ENCODE data around the gene COP1.
"Not testable (repeated sequence)": the region's sequence is repeated elsewhere in the genome, so short reads cannot be mapped to it uniquely, and the experiment has no call there.

Gene COP1

GRCh38 chr1:176205332-176205914 lies 1.7 kb downstream of the COP1 start:
- Histone ChIP-seq H3K9ac (peak overlapping the region; percentile 92 to 99 (median 98)), H3K4me1 (peaks cover 17 to 59% (median 27%) of the 10 kb centered on the region in 10 experiments), H3K27me3 (no peaks in the 10 kb centered on the region), H4K20me1 (peaks cover 32 to 63% (median 58%) of the 10 kb centered on the region in 11 experiments), H3K36me3 (peaks cover 0 to 31% (median 17%) of the 10 kb centered on the region in 11 experiments; a peak in 17 of 22 replicates), H3K4me2 (peak overlapping the region; percentile 79 to 98 (median 94)), H3K27ac (peak overlapping the region; percentile 92 to 99 (median 97); a peak in 20 of 22 replicates), H3K9me3 (replicated peaks in 1 of 11) (peaks cover 0 to 17% (median 7%) of the 10 kb centered on the region in 11 experiments; a peak in 9 of 22 replicates), H3K4me3 (peak overlapping the region; percentile 72 to 100 (median 97))
- no peak for TF ChIP-seq Cebpa-rat (IDR thresholded peaks at IDR 0.05)

- Histone ChIP-seq H4K20me1 (peaks cover 32 to 71% (median 63%) of the 10 kb centered on the region in 11 experiments), H3K4me1 (peaks cover 17 to 59% (median 26%) of the 10 kb centered on the region in 10 experiments), H3K4me3 (peak overlapping the region; percentile 72 to 100 (median 97)), H3K27ac (peak overlapping the region in 10 of 11 experiments; percentile 14 to 99 (median 98); a peak in 15 of 22 replicates), H3K36me3 (peaks cover 0 to 38% (median 22%) of the 10 kb centered on the region in 11 experiments; a peak in 18 of 22 replicates), H3K4me2 (peak overlapping the region; percentile 79 to 98 (median 94)), H3K9ac (peak overlapping the region; percentile 92 to 99 (median 98); a peak in 21 of 22 replicates), H3K9me3 (replicated peaks in 1 of 11) (peaks cover 0 to 25% (median 10%) of the 10 kb centered on the region in 11 experiments; a peak in 12 of 22 replicates)
- H3K27me3 ChIP-seq, result not testable (repeated sequence)
Measured at GRCh38 chr1:176204655-176205054, 2.4 kb downstream of the COP1 start.

- Histone ChIP-seq H4K20me1 (peaks cover 32 to 80% (median 69%) of the 10 kb centered on the region in 11 experiments), H3K27ac (no peak overlapping the region), H3K4me2 (peak overlapping the region; percentile 79 to 98 (median 94); a peak in 20 of 22 replicates), H3K4me3 (peak overlapping the region in 1 of 10 experiments; percentile 72; a peak in 1 of 20 replicates), H3K9ac (no peak overlapping the region), H3K4me1 (peaks cover 17 to 55% (median 25%) of the 10 kb centered on the region in 10 experiments), H3K27me3 (no peaks in the 10 kb centered on the region), H3K36me3 (peaks cover 0 to 47% (median 31%) of the 10 kb centered on the region in 11 experiments; a peak in 20 of 22 replicates), H3K9me3 (replicated peaks in 1 of 11) (peaks cover 0 to 34% (median 19%) of the 10 kb centered on the region in 11 experiments; a peak in 19 of 22 replicates)
- TF ChIP-seq Cebpa-rat (IDR thresholded peaks at IDR 0.05), result no peak
Measured at GRCh38 chr1:176203735-176204134, 3.4 kb downstream of the COP1 start.

GRCh38 chr1:176201568-176201967 lies 5.5 kb downstream of the COP1 start:
- TF ChIP-seq Cebpa-rat (IDR thresholded peaks at IDR 0.05), result no peak

GRCh38 chr1:176199707-176200106 lies 7.4 kb downstream of the COP1 start:
- Histone ChIP-seq H3K36me3 (peaks cover 0 to 54% (median 40%) of the 10 kb centered on the region in 11 experiments; a peak in 20 of 22 replicates), H3K27me3 (no peaks in the 10 kb centered on the region), H3K4me1 (peaks cover 9 to 51% (median 12%) of the 10 kb centered on the region in 10 experiments), H3K4me2 (no peak overlapping the region), H3K9ac (no peak overlapping the region), H3K27ac (no peak overlapping the region), H4K20me1 (peaks cover 38 to 98% (median 84%) of the 10 kb centered on the region in 11 experiments), H3K9me3 (replicated peaks in 1 of 11) (peaks cover 0 to 55% (median 34%) of the 10 kb centered on the region in 11 experiments; a peak in 19 of 22 replicates), H3K4me3 (no peak overlapping the region)
- no peak for TF ChIP-seq Cebpa-rat (IDR thresholded peaks at IDR 0.05)

More at GRCh38 chr1:176201568-176201967, 5.5 kb downstream of the COP1 start:
- Histone ChIP-seq H4K20me1 (peaks cover 33 to 95% (median 85%) of the 10 kb centered on the region in 11 experiments), H3K27ac (no peak overlapping the region), H3K9me3 (replicated peaks in 1 of 11) (peaks cover 0 to 43% (median 33%) of the 10 kb centered on the region in 11 experiments; a peak in 19 of 22 replicates), H3K27me3 (no peaks in the 10 kb centered on the region), H3K4me2 (no peak overlapping the region; a peak in 1 of 22 replicates), H3K4me3 (no peak overlapping the region), H3K9ac (no peak overlapping the region), H3K4me1 (peaks cover 13 to 47% (median 17%) of the 10 kb centered on the region in 10 experiments), H3K36me3 (peaks cover 0 to 54% (median 40%) of the 10 kb centered on the region in 11 experiments; a peak in 20 of 22 replicates)

GRCh38 chr1:176198413-176198812 lies 8.7 kb downstream of the COP1 start:
- Histone ChIP-seq H4K20me1 (peaks cover 32 to 98% (median 84%) of the 10 kb centered on the region in 11 experiments; a peak in 21 of 22 replicates), H3K9ac (no peak overlapping the region), H3K9me3 (replicated peaks in 1 of 11) (peaks cover 0 to 68% (median 46%) of the 10 kb centered on the region in 11 experiments; a peak in 19 of 22 replicates), H3K4me3 (no peak overlapping the region), H3K4me2 (no peak overlapping the region), H3K27ac (no peak overlapping the region), H3K4me1 (peaks cover 0 to 38% (median 0%) of the 10 kb centered on the region in 10 experiments; a peak in 6 of 20 replicates), H3K27me3 (no peaks in the 10 kb centered on the region), H3K36me3 (peaks cover 0 to 54% (median 36%) of the 10 kb centered on the region in 11 experiments; a peak in 20 of 22 replicates)
- TF ChIP-seq Cebpa-rat (IDR thresholded peaks at IDR 0.05), result no peak

- peaks cover 0 to 39% (median 0%) of the 10 kb centered on the region in 10 experiments; a peak in 6 of 20 replicates for H3K4me1 ChIP-seq
- no peak for TF ChIP-seq Cebpa-rat (IDR thresholded peaks at IDR 0.05)
- H4K20me1 ChIP-seq, result peaks cover 31 to 98% (median 84%) of the 10 kb centered on the region in 11 experiments; a peak in 21 of 22 replicates
- no peak overlapping the region for H3K9ac ChIP-seq
- no peak overlapping the region for H3K4me2 ChIP-seq
- peaks cover 0 to 85% (median 44%) of the 10 kb centered on the region in 11 experiments; a peak in 19 of 22 replicates for H3K9me3 ChIP-seq (replicated peaks in 1 of 11)
- H3K27ac ChIP-seq, result no peak overlapping the region
- H3K4me3 ChIP-seq, result no peak overlapping the region
- peaks cover 0 to 55% (median 32%) of the 10 kb centered on the region in 11 experiments; a peak in 19 of 22 replicates for H3K36me3 ChIP-seq
- H3K27me3 ChIP-seq, result no peaks in the 10 kb centered on the region
Measured at GRCh38 chr1:176196728-176197127, 10.4 kb downstream of the COP1 start.

- Histone ChIP-seq H3K4me1 (peaks cover 0 to 47% (median 0%) of the 10 kb centered on the region in 10 experiments; a peak in 6 of 20 replicates), H3K36me3 (peaks cover 0 to 43% (median 28%) of the 10 kb centered on the region in 11 experiments; a peak in 19 of 22 replicates), H4K20me1 (peaks cover 33 to 98% (median 84%) of the 10 kb centered on the region in 11 experiments; a peak in 21 of 22 replicates), H3K4me3 (no peak overlapping the region), H3K27ac (no peak overlapping the region), H3K27me3 (no peaks in the 10 kb centered on the region), H3K4me2 (0 out of 22 replicates have a peak overlapping the region, but pooled peaks of 1 of the 11 experiments have one; percentile 7), H3K9ac (no peak overlapping the region), H3K9me3 (replicated peaks in 1 of 11) (peaks cover 0 to 84% (median 41%) of the 10 kb centered on the region in 11 experiments; a peak in 19 of 22 replicates)
- no peak for TF ChIP-seq Cebpa-rat (IDR thresholded peaks at IDR 0.05)
Measured at GRCh38 chr1:176195547-176195946, 11.5 kb downstream of the COP1 start.

Measured in BLaER1 treated with 17β-estradiol and CSF1 and Interleukin-3, amounts not matched to agents 10 nM and 100 nM (cell line).